ENCODE results near the gene ZNF710.
A peak's percentile ranks its signal among the peaks of the same experiment; 100 is the strongest.
"Not testable (repeated sequence)": the region's sequence is repeated elsewhere in the genome, so short reads cannot be mapped to it uniquely, and the experiment has no call there.

The ZNF710 gene, protein sequence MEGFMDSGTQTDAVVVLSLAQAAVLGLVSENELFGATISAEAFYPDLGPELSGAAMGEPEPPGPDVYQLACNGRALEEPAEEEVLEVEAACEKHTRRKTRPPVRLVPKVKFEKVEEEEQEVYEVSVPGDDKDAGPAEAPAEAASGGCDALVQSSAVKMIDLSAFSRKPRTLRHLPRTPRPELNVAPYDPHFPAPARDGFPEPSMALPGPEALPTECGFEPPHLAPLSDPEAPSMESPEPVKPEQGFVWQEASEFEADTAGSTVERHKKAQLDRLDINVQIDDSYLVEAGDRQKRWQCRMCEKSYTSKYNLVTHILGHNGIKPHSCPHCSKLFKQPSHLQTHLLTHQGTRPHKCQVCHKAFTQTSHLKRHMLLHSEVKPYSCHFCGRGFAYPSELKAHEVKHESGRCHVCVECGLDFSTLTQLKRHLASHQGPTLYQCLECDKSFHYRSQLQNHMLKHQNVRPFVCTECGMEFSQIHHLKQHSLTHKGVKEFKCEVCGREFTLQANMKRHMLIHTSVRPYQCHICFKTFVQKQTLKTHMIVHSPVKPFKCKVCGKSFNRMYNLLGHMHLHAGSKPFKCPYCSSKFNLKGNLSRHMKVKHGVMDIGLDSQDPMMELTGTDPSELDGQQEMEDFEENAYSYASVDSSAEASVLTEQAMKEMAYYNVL

GRCh38 chr15:90001062-90001682 is at the start of gene ZNF710:
Gene ZNF710, plus strand, starts transcription at chr15:90001324. Its CDS starts 65,814 bp downstream, at chr15:90067138.
- DNase-seq = peak; percentile 51

DNA sequence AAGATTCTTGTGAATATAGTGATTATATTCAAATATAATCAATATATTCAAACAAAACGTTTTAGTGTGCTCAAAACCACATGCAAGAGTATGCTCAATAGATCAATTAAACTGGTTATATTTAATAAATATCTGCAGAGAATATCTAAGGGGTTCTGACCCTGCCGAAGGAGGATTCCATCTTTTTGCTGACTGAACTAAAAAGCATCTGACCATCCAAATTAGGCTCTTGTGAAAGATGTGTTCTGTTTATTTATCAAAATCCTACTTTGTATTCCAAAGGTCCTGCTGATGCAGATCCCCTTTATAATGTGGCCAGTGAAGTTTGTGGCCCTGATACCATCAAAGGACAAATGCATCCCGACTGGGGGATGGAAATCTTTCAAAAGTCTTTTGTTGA is 46.6 kb upstream of the ZNF710 start:
- no peak for DNase-seq

DNA sequence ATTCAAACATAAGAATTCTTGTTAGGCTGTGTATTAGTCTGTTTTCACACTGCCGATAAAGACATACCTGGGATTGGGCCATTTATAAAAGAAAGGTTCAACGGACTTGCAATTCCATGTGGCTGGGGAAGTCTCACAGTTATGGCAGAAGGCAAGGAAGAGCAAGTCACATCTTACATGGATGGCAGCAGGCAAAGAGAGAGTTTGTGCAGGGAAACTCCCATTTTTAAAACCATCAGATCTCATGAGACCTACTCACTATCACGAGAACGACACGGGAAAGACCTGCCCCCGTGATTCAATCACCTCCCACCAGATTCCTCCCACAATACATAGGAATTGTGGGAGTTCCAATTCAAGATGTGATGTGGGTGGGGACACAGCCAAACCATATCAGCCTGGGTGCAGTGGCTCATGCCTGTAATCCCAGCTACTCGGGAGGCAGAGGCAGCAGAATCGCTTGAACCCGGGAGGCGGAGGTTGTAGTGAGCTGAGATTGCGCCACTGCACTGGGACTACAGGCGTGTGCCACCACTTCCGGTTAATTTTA is 45.6 kb upstream of the ZNF710 start:
- DNase-seq = not testable (repeated sequence)

- DNase-seq = no peak
These were observed 42.9 kb upstream of the ZNF710 start for GRCh38 chr15:89958107-89958805.

DNA sequence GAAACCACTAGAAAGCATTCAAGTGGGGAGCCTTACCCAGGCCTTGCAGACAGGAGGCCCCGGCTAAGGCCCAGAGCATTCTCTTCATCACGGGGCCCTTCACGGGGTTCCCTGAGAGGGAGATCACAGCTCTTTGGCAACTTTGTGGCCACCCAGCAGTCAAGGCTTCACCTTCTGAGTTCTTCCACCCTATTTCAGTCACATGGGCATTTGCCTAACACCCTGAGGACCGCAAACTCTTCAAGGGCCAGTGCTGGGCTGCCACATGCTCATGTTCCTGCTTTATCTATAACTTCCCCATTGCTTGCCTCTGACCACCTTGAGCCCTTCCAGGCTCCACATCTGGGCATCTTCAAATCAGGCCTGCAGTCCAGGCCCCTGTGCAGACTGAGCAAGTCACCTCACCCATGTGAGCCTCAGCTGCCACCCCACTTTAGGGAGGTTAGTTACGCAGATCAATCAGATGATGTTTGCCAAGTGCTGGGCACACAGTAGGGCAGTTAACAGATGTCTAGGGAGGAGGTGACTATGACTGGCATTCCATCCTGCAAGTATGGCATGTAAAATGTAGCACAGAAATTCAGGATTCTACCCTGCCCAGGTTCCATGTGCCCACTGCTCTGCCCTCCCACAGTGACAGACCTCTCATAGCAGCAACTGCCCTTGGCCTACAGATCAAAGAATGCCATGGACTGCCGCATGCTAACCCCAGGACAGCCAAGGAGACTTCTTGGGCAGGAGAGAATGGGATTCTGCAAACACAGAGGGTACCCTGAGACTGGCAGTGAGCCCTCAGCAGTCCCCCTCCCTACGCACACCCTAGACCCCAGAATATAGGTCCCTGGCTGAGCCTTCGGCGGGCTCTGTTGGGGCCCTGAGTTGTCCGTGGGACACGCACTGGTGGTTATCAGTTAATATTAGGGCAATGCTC is 37.6 kb upstream of the ZNF710 start:
- no peak for DNase-seq

GRCh38 chr15:89964232-89964954 is 36.7 kb upstream of the ZNF710 start:
- no peak for DNase-seq

DNA sequence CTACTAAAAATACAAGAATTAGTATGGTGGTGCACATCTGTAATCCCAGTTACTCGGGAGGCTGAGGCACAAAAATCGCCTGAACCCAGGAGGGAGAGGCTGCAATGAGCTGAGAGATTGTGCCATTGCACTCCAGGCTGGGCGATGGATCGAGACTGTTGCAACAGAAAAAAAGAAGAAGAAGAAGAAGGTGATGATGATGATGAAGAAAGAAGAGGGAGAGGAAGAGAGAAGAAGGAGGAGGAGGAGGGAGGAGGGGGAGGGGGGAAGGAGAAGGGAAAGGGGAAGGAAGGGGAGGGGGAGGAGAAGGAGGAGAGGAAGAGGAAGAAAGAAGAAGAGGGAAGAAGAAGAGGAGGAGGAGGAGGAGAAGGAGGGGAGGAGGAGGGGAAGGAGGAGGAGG is 33.2 kb upstream of the ZNF710 start:
- DNase-seq = no peak

GRCh38 chr15:89971592-89971997 is 29.5 kb upstream of the ZNF710 start:
- DNase-seq = no peak

- DNase-seq = no peak
These were observed 29.0 kb upstream of the ZNF710 start for GRCh38 chr15:89972085-89972484.

DNA sequence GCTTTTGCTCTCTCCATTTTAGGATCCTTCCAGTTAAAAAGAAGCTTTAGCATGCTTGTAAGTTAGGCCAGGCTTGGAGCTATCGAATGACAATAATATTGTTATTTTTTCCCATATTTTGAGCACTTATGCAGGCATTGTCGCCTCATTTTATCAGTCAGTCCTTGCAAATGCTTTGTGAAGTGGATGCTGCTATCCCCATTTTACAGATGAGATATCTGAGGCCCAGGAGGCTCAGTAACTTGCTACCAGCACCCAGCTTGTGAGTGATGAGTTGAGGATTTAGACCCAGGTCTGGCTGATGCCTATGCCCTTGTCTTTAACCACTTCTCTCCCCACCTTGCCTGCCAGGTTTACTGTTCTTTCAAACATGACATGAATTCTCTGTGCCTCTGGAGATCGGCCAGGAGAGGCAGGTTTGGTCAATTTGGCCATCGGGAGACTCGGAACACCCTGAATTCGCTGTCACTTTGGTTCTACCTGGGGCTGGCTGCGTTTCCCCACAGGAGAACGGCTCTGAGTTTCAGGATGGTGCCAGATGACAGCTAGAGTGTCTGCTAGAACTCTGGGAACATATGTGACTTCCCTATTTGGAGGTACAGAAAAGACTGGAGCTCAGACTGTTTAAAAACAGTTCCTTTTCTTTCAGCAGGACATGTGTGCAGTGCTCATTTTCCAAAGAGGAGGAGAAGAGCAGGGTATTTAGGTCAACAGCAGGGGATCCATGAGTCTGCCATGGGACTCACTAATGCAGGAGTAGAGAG is 25.5 kb upstream of the ZNF710 start:
- no peak for DNase-seq

- no peak for DNase-seq
These were observed 24.9 kb upstream of the ZNF710 start for GRCh38 chr15:89976246-89976600.

- not testable (repeated sequence) for DNase-seq
These were observed 23.3 kb upstream of the ZNF710 start for GRCh38 chr15:89977836-89978235.

DNA sequence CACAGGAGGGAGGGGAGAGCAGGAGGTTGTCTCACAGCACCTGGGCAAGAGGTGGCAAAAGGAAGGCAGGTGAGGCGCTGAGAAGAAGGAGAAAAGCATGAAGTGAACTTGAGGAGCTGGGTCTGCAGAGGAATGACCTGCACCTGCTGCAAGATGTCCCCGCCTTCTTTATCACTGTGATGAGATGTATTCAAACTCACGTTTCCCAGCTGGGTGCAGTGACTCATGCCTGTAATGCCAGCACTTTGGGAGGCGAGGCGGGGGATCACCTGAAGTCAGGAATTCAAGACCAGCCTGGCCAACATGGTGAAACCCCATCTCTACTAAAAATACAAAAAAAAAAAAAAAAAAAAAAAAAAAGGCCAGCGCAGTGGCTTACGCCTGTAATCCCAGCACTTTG is 22.2 kb upstream of the ZNF710 start:
- DNase-seq = no peak

- no peak for DNase-seq
These were observed 20.2 kb upstream of the ZNF710 start for GRCh38 chr15:89980896-89981295.

DNA sequence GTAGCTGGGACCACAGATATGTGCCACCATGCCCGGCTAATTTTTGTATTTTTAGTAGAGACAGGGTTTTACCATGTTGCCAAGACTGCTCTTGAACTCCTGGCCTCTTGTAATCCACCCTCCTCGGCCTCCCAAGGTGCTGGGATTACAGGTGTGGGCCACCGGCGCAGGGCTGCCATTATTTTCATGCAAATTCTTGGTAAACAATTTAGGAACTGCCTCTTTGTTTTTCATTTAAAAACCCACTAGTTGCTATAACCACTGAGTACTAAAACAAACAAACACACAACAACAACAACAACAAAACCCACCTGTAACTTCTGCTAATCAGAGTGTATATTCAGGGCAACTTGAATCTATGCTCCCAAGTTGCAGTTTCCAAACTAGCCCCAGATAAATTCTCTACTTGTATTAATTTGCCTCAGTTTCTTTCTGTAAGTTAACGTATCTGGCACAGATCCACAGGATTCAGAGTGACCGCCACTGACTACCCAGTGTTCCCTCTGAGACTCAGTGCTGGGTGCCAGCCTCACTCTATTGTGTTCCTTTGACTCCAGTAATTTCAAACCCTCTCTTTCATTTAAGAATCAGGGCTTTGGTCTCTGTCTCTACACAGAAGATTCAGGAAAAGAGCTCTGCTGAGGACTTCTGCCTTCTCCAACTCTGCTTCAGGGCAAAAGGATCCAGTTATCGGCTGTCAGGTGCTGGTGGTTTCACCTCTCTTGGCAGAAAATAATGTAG is 18.6 kb upstream of the ZNF710 start:
- no peak for DNase-seq

GRCh38 chr15:89984001-89984400 is 17.1 kb upstream of the ZNF710 start:
- no peak for DNase-seq

DNA sequence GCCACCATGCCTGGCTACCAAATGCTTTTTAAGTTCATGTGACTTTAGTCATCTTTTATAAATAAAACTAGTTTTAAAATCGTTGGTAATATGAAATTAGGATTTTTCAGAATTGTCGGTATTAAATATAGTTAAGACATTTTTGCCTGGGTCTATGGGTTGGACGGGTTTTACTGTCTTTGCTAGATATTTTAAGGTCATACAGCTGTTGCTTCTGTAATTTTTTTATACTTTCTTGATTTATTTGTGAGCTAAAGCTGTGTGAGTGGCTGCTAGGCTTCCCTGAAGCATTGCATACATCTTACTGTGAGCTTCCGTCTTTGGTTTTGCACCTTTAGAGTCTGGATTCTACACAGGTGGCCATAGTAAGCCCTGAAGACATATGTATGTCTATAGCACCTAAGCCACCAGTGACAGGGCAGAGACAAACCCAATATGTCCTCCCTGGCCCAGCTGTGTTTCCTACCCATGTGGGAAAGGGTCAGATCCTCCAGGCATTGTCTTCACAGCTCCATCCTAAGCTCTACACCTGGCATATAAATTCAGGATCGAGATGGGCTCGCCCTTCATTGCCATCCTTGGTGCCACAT is 16.6 kb upstream of the ZNF710 start:
- no peak for DNase-seq

GRCh38 chr15:89985111-89985510 is 16.0 kb upstream of the ZNF710 start:
- no peak for DNase-seq

GRCh38 chr15:89991312-89991711 is 9.8 kb upstream of the ZNF710 start:
- DNase-seq = no peak
